Measurements from ENCODE around the gene ISOC2. TPM values are rescaled to one million over a fixed set of nuclear protein-coding genes. Genes with fewer than 3 reads are reported as not detected.

The ISOC2 gene
- total and polyA plus RNA-seq, 2 experiments from 2014 or later = 72.2 to 79.3 TPM

GRCh38 chr19:55406826-55407549 is 54.5 kb downstream of the ISOC2 start:
- Histone ChIP-seq H4K20me1 (ENCODE audit: insufficient read depth, poor library complexity, severe bottlenecking) (peaks cover 5% of the 10 kb centered on the region), H2AFZ (peak overlapping the region; percentile 32), H3K4me2 (peak overlapping the region; percentile 87), H3K9me2 (replicated peaks; ENCODE audit: insufficient read depth) (no peaks in the 10 kb centered on the region), H3K4me1 (ENCODE audit: insufficient read depth) (peaks cover 10% of the 10 kb centered on the region), H3K9me3 (ENCODE audit: low read depth) (no peaks in the 10 kb centered on the region), H3K4me3 (peak overlapping the region; percentile 76), H3K79me2 (peaks cover 37% of the 10 kb centered on the region), H3K27me3 (no peaks in the 10 kb centered on the region), H3K36me3 (replicated peaks; ENCODE audit: insufficient read depth, low read depth) (no peaks in the 10 kb centered on the region), H3K27ac (peak overlapping the region; percentile 93)
- TF ChIP-seq, protein P1, sequence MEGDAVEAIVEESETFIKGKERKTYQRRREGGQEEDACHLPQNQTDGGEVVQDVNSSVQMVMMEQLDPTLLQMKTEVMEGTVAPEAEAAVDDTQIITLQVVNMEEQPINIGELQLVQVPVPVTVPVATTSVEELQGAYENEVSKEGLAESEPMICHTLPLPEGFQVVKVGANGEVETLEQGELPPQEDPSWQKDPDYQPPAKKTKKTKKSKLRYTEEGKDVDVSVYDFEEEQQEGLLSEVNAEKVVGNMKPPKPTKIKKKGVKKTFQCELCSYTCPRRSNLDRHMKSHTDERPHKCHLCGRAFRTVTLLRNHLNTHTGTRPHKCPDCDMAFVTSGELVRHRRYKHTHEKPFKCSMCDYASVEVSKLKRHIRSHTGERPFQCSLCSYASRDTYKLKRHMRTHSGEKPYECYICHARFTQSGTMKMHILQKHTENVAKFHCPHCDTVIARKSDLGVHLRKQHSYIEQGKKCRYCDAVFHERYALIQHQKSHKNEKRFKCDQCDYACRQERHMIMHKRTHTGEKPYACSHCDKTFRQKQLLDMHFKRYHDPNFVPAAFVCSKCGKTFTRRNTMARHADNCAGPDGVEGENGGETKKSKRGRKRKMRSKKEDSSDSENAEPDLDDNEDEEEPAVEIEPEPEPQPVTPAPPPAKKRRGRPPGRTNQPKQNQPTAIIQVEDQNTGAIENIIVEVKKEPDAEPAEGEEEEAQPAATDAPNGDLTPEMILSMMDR (IDR thresholded peaks at IDR 0.05; ENCODE audit: poor library complexity) = no peak
- TF ChIP-seq EZH2phosphoT487 (IDR thresholded peaks at IDR 0.05; ENCODE audit: low read depth, severe bottlenecking, unreplicated experiment) (no peak), EZH2 (IDR thresholded peaks at IDR 0.05; ENCODE audit: borderline replicate concordance) (no peak)
- peak; percentile 63 for DNase-seq (ENCODE audit: low spot score)
- WGBS (ENCODE audit: low lambda C conversion rate, missing lambda C conversion rate) = 17% methylated on average over 25 of the region's 35 CpGs

DNA sequence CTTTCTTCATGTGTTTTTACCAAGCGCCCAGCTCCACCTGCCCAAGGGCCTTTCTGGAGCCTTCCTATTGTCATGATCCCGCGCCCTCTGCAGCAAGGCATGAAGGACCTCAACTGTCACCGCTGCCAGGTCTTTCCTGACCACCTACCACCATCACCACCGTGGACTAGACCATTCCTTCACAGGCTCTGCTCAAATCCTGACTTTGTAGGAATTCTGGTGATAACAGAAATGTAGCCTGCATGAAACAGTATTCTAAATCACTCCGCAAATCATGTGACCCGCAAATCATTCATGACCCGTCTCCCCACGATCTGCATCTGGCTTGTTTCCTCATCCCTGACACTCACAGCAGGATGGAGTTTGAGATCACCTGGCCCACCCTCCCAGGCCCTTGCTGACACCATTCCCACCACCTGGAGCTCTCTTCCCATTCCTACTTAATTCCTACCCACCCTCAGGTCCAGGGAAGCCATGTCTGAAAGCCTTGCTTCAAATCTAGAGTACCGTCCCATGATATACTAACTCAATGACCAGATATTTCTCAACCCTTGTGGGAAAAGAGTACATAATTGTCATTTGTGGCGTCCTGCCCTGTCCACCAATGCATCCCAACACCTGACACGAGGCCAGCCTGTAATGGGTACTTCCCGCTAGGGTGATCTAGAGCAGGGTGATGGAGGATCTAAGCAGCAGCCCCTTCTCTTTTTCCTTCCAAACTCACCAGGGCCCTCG is 55.2 kb downstream of the ISOC2 start:
- DNase-seq (ENCODE audit: low spot score) = no peak
- H3K27me3 ChIP-seq = no peaks in the 10 kb centered on the region
- no peaks in the 10 kb centered on the region for H3K36me3 ChIP-seq (replicated peaks; ENCODE audit: insufficient read depth, low read depth)
- H3K9me2 ChIP-seq (replicated peaks; ENCODE audit: insufficient read depth) = no peaks in the 10 kb centered on the region
- peak overlapping the region; percentile 87 for H3K4me2 ChIP-seq
- no peak for TF ChIP-seq EZH2 (IDR thresholded peaks at IDR 0.05; ENCODE audit: borderline replicate concordance)
- no peak for TF ChIP-seq EZH2phosphoT487 (IDR thresholded peaks at IDR 0.05; ENCODE audit: low read depth, severe bottlenecking, unreplicated experiment)
- TF ChIP-seq, protein P1 (IDR thresholded peaks at IDR 0.05; ENCODE audit: poor library complexity) = no peak
- H3K9me3 ChIP-seq (ENCODE audit: low read depth) = no peaks in the 10 kb centered on the region
- H4K20me1 ChIP-seq (ENCODE audit: insufficient read depth, poor library complexity, severe bottlenecking) = peaks cover 5% of the 10 kb centered on the region
- H2AFZ ChIP-seq = no peak overlapping the region
- H3K4me1 ChIP-seq (ENCODE audit: insufficient read depth) = peaks cover 10% of the 10 kb centered on the region
- H3K27ac ChIP-seq = no peak overlapping the region
- peak overlapping the region; percentile 76 for H3K4me3 ChIP-seq
- peaks cover 37% of the 10 kb centered on the region for H3K79me2 ChIP-seq
- 84% methylated on average over 14 of the region's 14 CpGs for WGBS (ENCODE audit: low lambda C conversion rate, missing lambda C conversion rate)

DNA sequence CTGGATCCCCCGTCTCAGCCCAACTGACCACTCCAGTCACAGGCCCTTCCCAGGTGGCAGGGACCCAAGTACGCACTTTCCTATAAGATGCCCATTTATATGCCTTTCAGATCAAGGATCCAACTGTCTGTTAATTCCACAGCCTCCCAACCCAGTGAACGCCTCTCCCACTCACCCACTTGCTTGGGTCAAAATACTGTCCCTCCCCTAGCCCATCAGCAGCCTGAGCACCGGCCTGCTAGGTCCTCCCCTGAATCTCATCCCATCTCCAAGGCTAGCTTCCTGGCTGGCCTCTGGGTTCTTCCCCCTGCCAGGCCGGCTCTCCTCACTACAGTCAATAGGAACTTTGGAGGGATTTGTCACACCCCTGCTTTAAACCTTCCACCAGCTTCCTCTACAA is 55.8 kb downstream of the ISOC2 start:
- 93% methylated on average over 5 of the region's 5 CpGs for WGBS (ENCODE audit: low lambda C conversion rate, missing lambda C conversion rate)
- peaks cover 10% of the 10 kb centered on the region for H3K4me1 ChIP-seq (ENCODE audit: insufficient read depth)
- no peaks in the 10 kb centered on the region for H3K36me3 ChIP-seq (replicated peaks; ENCODE audit: insufficient read depth, low read depth)
- peaks cover 37% of the 10 kb centered on the region for H3K79me2 ChIP-seq
- no peak overlapping the region for H3K27ac ChIP-seq
- TF ChIP-seq, protein P1 (IDR thresholded peaks at IDR 0.05; ENCODE audit: poor library complexity) = no peak
- no peak for TF ChIP-seq EZH2phosphoT487 (IDR thresholded peaks at IDR 0.05; ENCODE audit: low read depth, severe bottlenecking, unreplicated experiment)
- TF ChIP-seq EZH2 (IDR thresholded peaks at IDR 0.05; ENCODE audit: borderline replicate concordance) = no peak
- H3K9me2 ChIP-seq (replicated peaks; ENCODE audit: insufficient read depth) = no peaks in the 10 kb centered on the region
- no peaks in the 10 kb centered on the region for H3K9me3 ChIP-seq (ENCODE audit: low read depth)
- H3K27me3 ChIP-seq = no peaks in the 10 kb centered on the region
- H4K20me1 ChIP-seq (ENCODE audit: insufficient read depth, poor library complexity, severe bottlenecking) = peaks cover 5% of the 10 kb centered on the region
- no peak for DNase-seq (ENCODE audit: low spot score)
- no peak overlapping the region for H2AFZ ChIP-seq
- no peak overlapping the region for H3K4me3 ChIP-seq
- H3K4me2 ChIP-seq = peak overlapping the region; percentile 87

Other genes starting within 250 kb of the ISOC2 start
- 18.6 and 21.1 TPM in 2 replicates for gene TMEM86B, start 232.9 kb downstream of the ISOC2 start, total RNA-seq
- gene TMEM86B, start 232.9 kb downstream of the ISOC2 start, polyA plus RNA-seq = 48.6 and 62.3 TPM in 2 replicates
- gene PPP6R1, start 202.6 kb downstream of the ISOC2 start, total RNA-seq = 37.1 and 39.5 TPM in 2 replicates
- 76.0 and 79.3 TPM in 2 replicates for gene PPP6R1, start 202.6 kb downstream of the ISOC2 start, polyA plus RNA-seq
- gene HSPBP1, start 181.5 kb downstream of the ISOC2 start, total RNA-seq = 31.5 and 33.9 TPM in 2 replicates
- gene HSPBP1, start 181.5 kb downstream of the ISOC2 start, polyA plus RNA-seq = 52.2 and 54.5 TPM in 2 replicates
- 3.3 and 13.2 TPM in 2 replicates for gene BRSK1, start 177.6 kb downstream of the ISOC2 start, total RNA-seq
- 2.4 and 2.7 TPM in 2 replicates for gene BRSK1, start 177.6 kb downstream of the ISOC2 start, polyA plus RNA-seq
- 10.6 and 25.4 TPM in 2 replicates for gene TMEM150B, start 136.3 kb downstream of the ISOC2 start, total RNA-seq
- gene TMEM150B, start 136.3 kb downstream of the ISOC2 start, polyA plus RNA-seq = 8.1 and 9.2 TPM in 2 replicates
- gene KMT5C, start 121.8 kb downstream of the ISOC2 start, total RNA-seq = 13.6 and 22.8 TPM in 2 replicates
- gene KMT5C, start 121.8 kb downstream of the ISOC2 start, polyA plus RNA-seq = 23.6 and 38.0 TPM in 2 replicates
- 0.20 and 0.50 TPM in 2 replicates for gene COX6B2, start 106.9 kb downstream of the ISOC2 start, total RNA-seq
- gene COX6B2, start 106.9 kb downstream of the ISOC2 start, polyA plus RNA-seq = 4.5 and 7.8 TPM in 2 replicates
- gene GARIN5B, start 98.4 kb downstream of the ISOC2 start, total RNA-seq = not detected in 2 replicates
- gene GARIN5B, start 98.4 kb downstream of the ISOC2 start, polyA plus RNA-seq = 0.18 TPM in 1 of 2 replicates, not detected in the other
- gene IL11, start 91.2 kb downstream of the ISOC2 start, total RNA-seq = 1.4 and 4.4 TPM in 2 replicates
- gene IL11, start 91.2 kb downstream of the ISOC2 start, polyA plus RNA-seq = 6.6 and 8.5 TPM in 2 replicates
- not detected in 2 replicates for gene TMEM190, start 84.8 kb downstream of the ISOC2 start, total RNA-seq
- gene TMEM190, start 84.8 kb downstream of the ISOC2 start, polyA plus RNA-seq = 6.6 and 13.0 TPM in 2 replicates
- gene TMEM238, start 77.3 kb downstream of the ISOC2 start, total RNA-seq = 1.8 and 9.1 TPM in 2 replicates
- gene TMEM238, start 77.3 kb downstream of the ISOC2 start, polyA plus RNA-seq = 29.6 and 39.2 TPM in 2 replicates
- gene RPL28, start 75.7 kb downstream of the ISOC2 start, total RNA-seq = 604 and 984 TPM in 2 replicates
- 410 and 437 TPM in 2 replicates for gene RPL28, start 75.7 kb downstream of the ISOC2 start, polyA plus RNA-seq
- gene UBE2S, start 53.9 kb downstream of the ISOC2 start, total RNA-seq = 18.5 and 20.4 TPM in 2 replicates
- gene UBE2S, start 53.9 kb downstream of the ISOC2 start, polyA plus RNA-seq = 105 and 116 TPM in 2 replicates
- gene SHISA7, start 18.3 kb downstream of the ISOC2 start, total RNA-seq = not detected in 2 replicates
- not detected in 2 replicates for gene SHISA7, start 18.3 kb downstream of the ISOC2 start, polyA plus RNA-seq
- gene C19orf85, start 3.1 kb upstream of the ISOC2 start, total RNA-seq = not detected in 2 replicates
- gene C19orf85, start 3.1 kb upstream of the ISOC2 start, polyA plus RNA-seq = not detected in 2 replicates
- 2.2 and 4.7 TPM in 2 replicates for gene ZNF628, start 15.0 kb upstream of the ISOC2 start, total RNA-seq
- gene ZNF628, start 15.0 kb upstream of the ISOC2 start, polyA plus RNA-seq = 1.0 and 1.2 TPM in 2 replicates
- 14.0 and 22.3 TPM in 2 replicates for gene NAT14, start 23.5 kb upstream of the ISOC2 start, total RNA-seq
- 40.3 and 43.6 TPM in 2 replicates for gene NAT14, start 23.5 kb upstream of the ISOC2 start, polyA plus RNA-seq
- 0.04 and 0.80 TPM in 2 replicates for gene SSC5D, start 26.8 kb upstream of the ISOC2 start, total RNA-seq
- 3.2 and 5.1 TPM in 2 replicates for gene SSC5D, start 26.8 kb upstream of the ISOC2 start, polyA plus RNA-seq
- gene SBK2, start 75.5 kb upstream of the ISOC2 start, total RNA-seq = 0.28 and 0.30 TPM in 2 replicates
- gene SBK2, start 75.5 kb upstream of the ISOC2 start, polyA plus RNA-seq = 0.33 and 0.51 TPM in 2 replicates
- gene SBK3, start 83.9 kb upstream of the ISOC2 start, total RNA-seq = 0.57 TPM in 1 of 2 replicates, not detected in the other
- 0.92 TPM in 1 of 2 replicates, not detected in the other for gene SBK3, start 83.9 kb upstream of the ISOC2 start, polyA plus RNA-seq
- gene ZNF579, start 119.2 kb upstream of the ISOC2 start, total RNA-seq = 4.1 and 5.1 TPM in 2 replicates
- gene ZNF579, start 119.2 kb upstream of the ISOC2 start, polyA plus RNA-seq = 14.8 and 21.7 TPM in 2 replicates
- 3.8 and 5.6 TPM in 2 replicates for gene FIZ1, start 137.9 kb upstream of the ISOC2 start, total RNA-seq
- 14.0 and 16.4 TPM in 2 replicates for gene FIZ1, start 137.9 kb upstream of the ISOC2 start, polyA plus RNA-seq
- 8.4 and 12.4 TPM in 2 replicates for gene ZNF524, start 138.6 kb upstream of the ISOC2 start, total RNA-seq
- gene ZNF524, start 138.6 kb upstream of the ISOC2 start, polyA plus RNA-seq = 18.5 and 19.5 TPM in 2 replicates
- gene ZNF865, start 144.0 kb upstream of the ISOC2 start, total RNA-seq = 3.0 and 3.1 TPM in 2 replicates
- gene ZNF865, start 144.0 kb upstream of the ISOC2 start, polyA plus RNA-seq = 1.7 and 2.2 TPM in 2 replicates
- gene ZNF784, start 162.9 kb upstream of the ISOC2 start, total RNA-seq = 6.7 and 7.2 TPM in 2 replicates
- gene ZNF784, start 162.9 kb upstream of the ISOC2 start, polyA plus RNA-seq = 5.5 and 10.0 TPM in 2 replicates
- gene ZNF580, start 179.4 kb upstream of the ISOC2 start, total RNA-seq = 6.1 and 10.1 TPM in 2 replicates
- 53.8 and 71.5 TPM in 2 replicates for gene ZNF580, start 179.4 kb upstream of the ISOC2 start, polyA plus RNA-seq
- 12.2 and 17.3 TPM in 2 replicates for gene ZNF581, start 182.0 kb upstream of the ISOC2 start, total RNA-seq
- gene ZNF581, start 182.0 kb upstream of the ISOC2 start, polyA plus RNA-seq = 14.2 and 22.5 TPM in 2 replicates
- 13.0 and 18.3 TPM in 2 replicates for gene CCDC106, start 186.6 kb upstream of the ISOC2 start, total RNA-seq
- 30.5 and 31.7 TPM in 2 replicates for gene CCDC106, start 186.6 kb upstream of the ISOC2 start, polyA plus RNA-seq
- 94.6 and 99.6 TPM in 2 replicates for gene U2AF2, start 193.4 kb upstream of the ISOC2 start, total RNA-seq
- 16.1 and 18.0 TPM in 2 replicates for gene U2AF2, start 193.4 kb upstream of the ISOC2 start, polyA plus RNA-seq
- gene EPN1, start 213.6 kb upstream of the ISOC2 start, total RNA-seq = 40.2 and 74.8 TPM in 2 replicates
- gene EPN1, start 213.6 kb upstream of the ISOC2 start, polyA plus RNA-seq = 154 and 165 TPM in 2 replicates

All from hepatocyte (in vitro differentiated cells).